ENCODE results near the gene CD86. TPM values are rescaled to one million over a fixed set of nuclear protein-coding genes. Genes with fewer than 3 reads are reported as not detected.

Gene CD86
- total and polyA plus RNA-seq, 4 donors: 1.7 to 4.0 (median 2.6) TPM

DNA sequence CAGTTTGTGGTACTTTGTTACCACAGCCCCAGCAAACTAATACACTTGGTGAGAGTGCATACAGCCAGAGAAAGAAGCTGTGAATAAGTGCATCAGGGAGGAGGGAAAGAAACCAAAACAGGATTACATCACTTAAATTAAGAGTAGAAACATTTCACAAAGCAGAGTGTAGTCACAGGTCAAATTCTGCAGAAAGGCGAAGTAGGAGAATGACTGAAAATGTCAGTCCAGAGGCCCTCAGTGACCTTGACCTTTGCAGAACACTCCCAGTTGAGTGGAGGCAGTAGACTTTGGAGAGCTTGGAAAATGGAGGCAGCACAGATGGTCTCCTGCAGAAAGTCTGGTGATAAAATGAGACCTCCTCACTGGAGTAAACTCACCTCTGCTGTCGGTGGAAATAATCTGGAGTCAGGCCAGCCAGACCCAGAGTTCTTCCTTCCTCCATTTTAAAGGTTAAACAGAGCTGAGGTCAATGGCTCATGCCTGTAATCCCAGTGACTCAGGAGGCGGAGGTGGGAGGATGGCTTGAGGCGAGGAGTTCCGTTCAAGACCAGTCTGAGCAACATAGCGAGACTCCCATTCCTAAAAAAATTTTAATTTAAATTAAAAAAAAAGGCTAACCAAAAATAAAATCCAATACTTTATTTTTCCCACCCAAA lies 5.0 kb downstream of the CD86 start (continued):
- TF ChIP-seq, protein P1, sequence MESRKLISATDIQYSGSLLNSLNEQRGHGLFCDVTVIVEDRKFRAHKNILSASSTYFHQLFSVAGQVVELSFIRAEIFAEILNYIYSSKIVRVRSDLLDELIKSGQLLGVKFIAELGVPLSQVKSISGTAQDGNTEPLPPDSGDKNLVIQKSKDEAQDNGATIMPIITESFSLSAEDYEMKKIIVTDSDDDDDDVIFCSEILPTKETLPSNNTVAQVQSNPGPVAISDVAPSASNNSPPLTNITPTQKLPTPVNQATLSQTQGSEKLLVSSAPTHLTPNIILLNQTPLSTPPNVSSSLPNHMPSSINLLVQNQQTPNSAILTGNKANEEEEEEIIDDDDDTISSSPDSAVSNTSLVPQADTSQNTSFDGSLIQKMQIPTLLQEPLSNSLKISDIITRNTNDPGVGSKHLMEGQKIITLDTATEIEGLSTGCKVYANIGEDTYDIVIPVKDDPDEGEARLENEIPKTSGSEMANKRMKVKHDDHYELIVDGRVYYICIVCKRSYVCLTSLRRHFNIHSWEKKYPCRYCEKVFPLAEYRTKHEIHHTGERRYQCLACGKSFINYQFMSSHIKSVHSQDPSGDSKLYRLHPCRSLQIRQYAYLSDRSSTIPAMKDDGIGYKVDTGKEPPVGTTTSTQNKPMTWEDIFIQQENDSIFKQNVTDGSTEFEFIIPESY (IDR thresholded peaks at IDR 0.05): no peak
- TF ChIP-seq RXRA (IDR thresholded peaks at IDR 0.05): no peak
- no peak for TF ChIP-seq NR2F2 (IDR thresholded peaks at IDR 0.05)
- TF ChIP-seq SP1 (IDR thresholded peaks at IDR 0.05): no peak
- no peak for TF ChIP-seq YY1 (IDR thresholded peaks at IDR 0.05)

DNA sequence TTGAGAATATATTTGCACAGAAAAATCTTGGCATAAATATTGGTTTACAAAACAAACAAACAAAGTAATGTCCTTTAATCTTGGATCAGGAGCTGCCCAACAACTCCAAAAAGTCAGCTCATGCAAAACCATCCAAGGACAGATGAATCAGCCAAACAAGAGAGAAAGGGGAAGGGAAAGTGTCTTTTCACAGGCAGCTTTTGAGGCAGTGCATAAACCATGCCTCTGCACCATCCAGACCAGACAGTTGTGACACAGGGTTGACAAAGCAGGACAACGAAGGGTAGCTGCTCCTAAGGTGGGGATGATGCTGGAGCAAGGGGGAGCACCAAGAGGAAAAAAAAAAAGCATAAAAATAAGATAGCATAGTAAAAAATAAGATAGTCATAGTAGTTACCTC lies 8.7 kb downstream of the CD86 start:
- no peak overlapping the region for H3K9ac ChIP-seq (ENCODE audit: low read depth in 1 of 2, low read length in 2 of 2)
- H3K36me3 ChIP-seq (ENCODE audit: control insufficient read depth in 4 of 4, insufficient read depth in 3 of 4, low read depth in 1 of 4, low read length in 3 of 4): no peaks in the 10 kb centered on the region
- DNase-seq (ENCODE audit: low spot score): no peak
- H3K4me1 ChIP-seq (ENCODE audit: control insufficient read depth in 4 of 4, insufficient read depth in 4 of 4, low read length in 3 of 4): no peaks in the 10 kb centered on the region
- no peak for TF ChIP-seq RXRA (IDR thresholded peaks at IDR 0.05)
- TF ChIP-seq SP1 (IDR thresholded peaks at IDR 0.05): no peak
- TF ChIP-seq NR2F2 (IDR thresholded peaks at IDR 0.05): no peak
- TF ChIP-seq EGR1 (IDR thresholded peaks at IDR 0.05; ENCODE audit: low read depth in 2 of 2): no peak
- TF ChIP-seq, protein P2, sequence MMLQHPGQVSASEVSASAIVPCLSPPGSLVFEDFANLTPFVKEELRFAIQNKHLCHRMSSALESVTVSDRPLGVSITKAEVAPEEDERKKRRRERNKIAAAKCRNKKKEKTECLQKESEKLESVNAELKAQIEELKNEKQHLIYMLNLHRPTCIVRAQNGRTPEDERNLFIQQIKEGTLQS (IDR thresholded peaks at IDR 0.05): no peak
- TF ChIP-seq, protein P3, sequence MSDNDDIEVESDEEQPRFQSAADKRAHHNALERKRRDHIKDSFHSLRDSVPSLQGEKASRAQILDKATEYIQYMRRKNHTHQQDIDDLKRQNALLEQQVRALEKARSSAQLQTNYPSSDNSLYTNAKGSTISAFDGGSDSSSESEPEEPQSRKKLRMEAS (IDR thresholded peaks at IDR 0.05): no peak
- TF ChIP-seq JUND (IDR thresholded peaks at IDR 0.05): no peak
- no peak for TF ChIP-seq RAD21 (IDR thresholded peaks at IDR 0.05)
- TF ChIP-seq GABPA (IDR thresholded peaks at IDR 0.05 in 1 of 2, conservative IDR thresholded peaks at IDR 0.05 in 1 of 2): no peak
- TF ChIP-seq, protein P1 (IDR thresholded peaks at IDR 0.05): no peak
- TF ChIP-seq, protein P4, sequence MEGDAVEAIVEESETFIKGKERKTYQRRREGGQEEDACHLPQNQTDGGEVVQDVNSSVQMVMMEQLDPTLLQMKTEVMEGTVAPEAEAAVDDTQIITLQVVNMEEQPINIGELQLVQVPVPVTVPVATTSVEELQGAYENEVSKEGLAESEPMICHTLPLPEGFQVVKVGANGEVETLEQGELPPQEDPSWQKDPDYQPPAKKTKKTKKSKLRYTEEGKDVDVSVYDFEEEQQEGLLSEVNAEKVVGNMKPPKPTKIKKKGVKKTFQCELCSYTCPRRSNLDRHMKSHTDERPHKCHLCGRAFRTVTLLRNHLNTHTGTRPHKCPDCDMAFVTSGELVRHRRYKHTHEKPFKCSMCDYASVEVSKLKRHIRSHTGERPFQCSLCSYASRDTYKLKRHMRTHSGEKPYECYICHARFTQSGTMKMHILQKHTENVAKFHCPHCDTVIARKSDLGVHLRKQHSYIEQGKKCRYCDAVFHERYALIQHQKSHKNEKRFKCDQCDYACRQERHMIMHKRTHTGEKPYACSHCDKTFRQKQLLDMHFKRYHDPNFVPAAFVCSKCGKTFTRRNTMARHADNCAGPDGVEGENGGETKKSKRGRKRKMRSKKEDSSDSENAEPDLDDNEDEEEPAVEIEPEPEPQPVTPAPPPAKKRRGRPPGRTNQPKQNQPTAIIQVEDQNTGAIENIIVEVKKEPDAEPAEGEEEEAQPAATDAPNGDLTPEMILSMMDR (IDR thresholded peaks at IDR 0.05; ENCODE audit: low read depth, low read length, missing input control): no peak
- TF ChIP-seq FOXA2 (IDR thresholded peaks at IDR 0.05): no peak
- TF ChIP-seq TAF1 (conservative IDR thresholded peaks at IDR 0.05): no peak
- WGBS: 63% methylated on average over 1 of the region's 1 CpG
- H3K27me3 ChIP-seq (ENCODE audit: control insufficient read depth in 4 of 4, insufficient read depth in 4 of 4, low read length in 3 of 4): no peaks in the 10 kb centered on the region
- H3K4me3 ChIP-seq (ENCODE audit: low read depth in 1 of 3, low read length in 3 of 3): no peak overlapping the region
- no peaks in the 10 kb centered on the region for H3K9me3 ChIP-seq (ENCODE audit: control insufficient read depth in 4 of 4, low read length in 3 of 4)
- H3K27ac ChIP-seq (ENCODE audit: low read depth in 1 of 2, low read length in 2 of 2): no peak overlapping the region

DNA sequence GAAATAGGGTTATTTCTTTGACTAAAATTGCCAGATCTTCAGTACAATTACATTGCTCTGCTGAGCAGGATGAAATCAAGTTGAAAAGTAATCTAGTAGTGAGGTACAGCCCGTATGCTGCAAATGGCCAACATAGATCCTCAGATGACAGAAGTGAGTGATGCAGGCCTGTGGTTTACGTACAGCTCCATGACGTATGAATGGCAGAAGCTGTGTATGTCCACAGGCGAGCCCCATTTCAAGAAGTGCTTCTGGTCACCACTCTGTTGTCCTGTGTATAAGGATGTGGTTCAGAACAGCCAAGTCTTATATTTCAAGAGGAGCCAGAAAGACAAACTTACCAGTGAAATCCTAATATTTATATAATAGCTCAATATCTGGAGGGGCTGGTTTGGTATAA lies 9.2 kb downstream of the CD86 start:
- Histone ChIP-seq H3K9ac (ENCODE audit: low read depth in 1 of 2, low read length in 2 of 2) (no peak overlapping the region), H3K27ac (ENCODE audit: low read depth in 1 of 2, low read length in 2 of 2) (no peak overlapping the region), H3K9me3 (ENCODE audit: control insufficient read depth in 4 of 4, low read length in 3 of 4) (no peaks in the 10 kb centered on the region), H3K4me3 (ENCODE audit: low read depth in 1 of 3, low read length in 3 of 3) (no peak overlapping the region), H3K4me1 (ENCODE audit: control insufficient read depth in 4 of 4, insufficient read depth in 4 of 4, low read length in 3 of 4) (no peaks in the 10 kb centered on the region), H3K27me3 (ENCODE audit: control insufficient read depth in 4 of 4, insufficient read depth in 4 of 4, low read length in 3 of 4) (no peaks in the 10 kb centered on the region), H3K36me3 (ENCODE audit: control insufficient read depth in 4 of 4, insufficient read depth in 3 of 4, low read depth in 1 of 4, low read length in 3 of 4) (no peaks in the 10 kb centered on the region)
- DNase-seq (ENCODE audit: low spot score): no peak
- 93% methylated on average over 4 of the region's 4 CpGs for WGBS
- TF ChIP-seq FOXA2 (IDR thresholded peaks at IDR 0.05) (no peak), HNF4G (IDR thresholded peaks at IDR 0.05) (no peak), GABPA (IDR thresholded peaks at IDR 0.05 in 1 of 2, conservative IDR thresholded peaks at IDR 0.05 in 1 of 2) (no peak), RAD21 (IDR thresholded peaks at IDR 0.05) (no peak), FOXA1 (IDR thresholded peaks at IDR 0.05) (no peak), YY1 (IDR thresholded peaks at IDR 0.05) (no peak), SP1 (IDR thresholded peaks at IDR 0.05) (no peak), JUND (IDR thresholded peaks at IDR 0.05) (no peak), EGR1 (IDR thresholded peaks at IDR 0.05; ENCODE audit: low read depth in 2 of 2) (no peak), NR2F2 (IDR thresholded peaks at IDR 0.05) (no peak), RXRA (IDR thresholded peaks at IDR 0.05) (no peak)
- TF ChIP-seq, protein P2 (IDR thresholded peaks at IDR 0.05): no peak
- TF ChIP-seq, protein P4 (IDR thresholded peaks at IDR 0.05; ENCODE audit: low read depth, low read length, missing input control): no peak

All from liver (tissue), 9 donors.